H1 (cell line): ENCODE measurements around the gene DSCAM. TPM values are rescaled to one million over a fixed set of nuclear protein-coding genes. Genes with fewer than 3 reads are reported as not detected.

Experiments
- CTCF ChIA-PET: fragments of 300-600 bp; sonication (Branson Sonifier 250); formaldehyde crosslinking; loops from one replicate; lab custom pipeline; 2021; ENCODE audit not compliant: partially characterized antibody; lab: Charles Lee
- POLR2A ChIA-PET: fragments of 300-600 bp; sonication (Branson Sonifier 250); formaldehyde crosslinking; loops from one replicate; lab custom pipeline; 2021; ENCODE audit warnings: inconsistent platforms; ENCODE audit not compliant: partially characterized antibody; lab: Charles Lee
- DNase-seq, 2 experiments: peaks; one replicate each; pipeline versions ENCODE4 v3.0.0 to v3.0.0-alpha.2; 2010 to 2022; ENCODE audit warnings: low spot score in 2 of 2, low read depth in 1 of 2, mixed read lengths in 1 of 2
- FAIRE-seq: peaks from 2 replicates; lab custom pipeline; 2011; peaks lifted over from hg19 to GRCh38; lab: Jason Lieb, UNC
- H2AFZ ChIP-seq: 2 replicates; pipeline ENCODE4 v1.8.1; 2012; ENCODE audit warnings: low read length, inconsistent platforms
- H2AK5ac ChIP-seq: 2 replicates; pipeline ENCODE4 v1.6.1; 2013; ENCODE audit warnings: low read depth, low read length
- H2BK120ac ChIP-seq: replicated peaks from 2 replicates; pipeline ENCODE3; 2013; ENCODE audit warnings: low read depth, low read length, inconsistent platforms
- H2BK12ac ChIP-seq: 2 replicates; pipeline ENCODE4 v1.6.1; 2013; ENCODE audit warnings: low read depth, low read length
- H2BK15ac ChIP-seq: 2 replicates; pipeline ENCODE4 v1.6.1; 2013; ENCODE audit warnings: low read length
- H2BK20ac ChIP-seq: 2 replicates; pipeline ENCODE4 v1.6.1; 2013; ENCODE audit warnings: low read length
- H2BK5ac ChIP-seq: 2 replicates; pipeline ENCODE4 v1.6.1; 2013; ENCODE audit warnings: low read depth, low read length
- H3K14ac ChIP-seq: 2 replicates; pipeline ENCODE4 v1.6.1; 2013; ENCODE audit warnings: inconsistent platforms; ENCODE audit not compliant: insufficient read length
- H3K18ac ChIP-seq: 2 replicates; pipeline ENCODE4 v1.6.1; 2013; ENCODE audit warnings: low read length; ENCODE audit errors: extremely low read depth
- H3K23ac ChIP-seq: 2 replicates; pipeline ENCODE4 v1.6.1; 2013; ENCODE audit warnings: inconsistent platforms; ENCODE audit not compliant: insufficient read length
- H3K23me2 ChIP-seq: 2 replicates; pipeline ENCODE4 v1.6.1; 2013; ENCODE audit warnings: low read depth, low read length
- H3K27ac ChIP-seq: 2 replicates; pipeline ENCODE4 v1.6.1; 2011; ENCODE audit warnings: low read depth, low read length, inconsistent platforms
- H3K27me3 ChIP-seq, 4 experiments: replicated peaks in 1 of 4; 1 replicate in 1 of 4; 2 replicates in 3 of 4; pipeline versions ENCODE4 v1.6.1 to v1.8.1; 2011 to 2013; ENCODE audit warnings: low read length in 3 of 4, mild to moderate bottlenecking in 3 of 4, inconsistent platforms in 2 of 4, mixed read lengths in 2 of 4, moderate library complexity in 1 of 4; ENCODE audit not compliant: control insufficient read depth in 3 of 4, insufficient read depth in 3 of 4; ENCODE audit errors: extremely low read depth in 1 of 4
- H3K36me3 ChIP-seq, 4 experiments: 2 replicates each; pipeline versions ENCODE4 v1.6.1 to v1.8.1; 2011 to 2013; ENCODE audit warnings: mild to moderate bottlenecking in 4 of 4, low read length in 3 of 4, moderate library complexity in 2 of 4, control low read depth in 1 of 4, inconsistent platforms in 1 of 4; ENCODE audit not compliant: insufficient read depth in 4 of 4, control insufficient read depth in 2 of 4
- H3K4ac ChIP-seq: replicated peaks from 2 replicates; pipeline ENCODE3; 2013; ENCODE audit warnings: low read length, low read depth, mixed read lengths, inconsistent platforms; ENCODE audit not compliant: insufficient read length
- H3K4me1 ChIP-seq, 4 experiments: replicated peaks in 1 of 4; 1 replicate in 1 of 4; 2 replicates in 3 of 4; pipeline versions ENCODE4 v1.6.1 to v1.8.1; 2011 to 2013; ENCODE audit warnings: low read length in 3 of 4, inconsistent platforms in 2 of 4, mixed read lengths in 1 of 4; ENCODE audit not compliant: insufficient read depth in 4 of 4, control insufficient read depth in 3 of 4
- H3K4me2 ChIP-seq, 2 experiments: 2 replicates each; pipeline versions ENCODE4 v1.6.1 to v1.8.1; 2011 to 2013; ENCODE audit warnings: low read depth in 2 of 2, low read length in 2 of 2, control low read depth in 1 of 2, inconsistent platforms in 1 of 2, mild to moderate bottlenecking in 1 of 2; ENCODE audit not compliant: insufficient read depth in 1 of 2
- H3K4me3 ChIP-seq, 4 experiments: fragments of 200-600, 300-600 bp in 1 of 4; sonication (generic), shearing (Covaris generic), sonication (Bioruptor Twin) in 1 of 4; 2 replicates each; pipeline versions ENCODE4 v1.5.1 to v1.8.1; 2011 to 2016; ENCODE audit warnings: low read length in 4 of 4, low read depth in 3 of 4, control low read depth in 2 of 4, inconsistent platforms in 2 of 4, mild to moderate bottlenecking in 2 of 4, mixed read lengths in 1 of 4, moderate library complexity in 1 of 4; ENCODE audit not compliant: insufficient read depth in 2 of 4; ENCODE audit errors: extremely low read depth in 1 of 4
- H3K56ac ChIP-seq: replicated peaks from 2 replicates; pipeline ENCODE3; 2013; ENCODE audit warnings: low read depth, mild to moderate bottlenecking, mixed read lengths, low read length, inconsistent platforms; ENCODE audit not compliant: insufficient read length
- H3K79me1 ChIP-seq: 2 replicates; pipeline ENCODE4 v1.6.1; 2013; ENCODE audit warnings: low read depth, low read length, control low read depth
- H3K79me2 ChIP-seq, 2 experiments: 2 replicates each; pipeline versions ENCODE4 v1.6.1 to v1.8.1; 2012 to 2013; ENCODE audit warnings: low read length in 2 of 2, mild to moderate bottlenecking in 2 of 2, inconsistent platforms in 1 of 2; ENCODE audit not compliant: insufficient read depth in 2 of 2, control insufficient read depth in 1 of 2
- H3K9ac ChIP-seq, 4 experiments: replicated peaks in 1 of 4; 1 replicate in 1 of 4; 2 replicates in 3 of 4; pipeline versions ENCODE4 v1.6.1 to v1.8.1; 2011 to 2013; ENCODE audit warnings: low read depth in 3 of 4, low read length in 3 of 4, control low read depth in 2 of 4, mild to moderate bottlenecking in 2 of 4, moderate library complexity in 2 of 4, inconsistent platforms in 1 of 4; ENCODE audit errors: extremely low read depth in 1 of 4
- H3K9me3 ChIP-seq, 2 experiments: 2 replicates each; pipeline versions ENCODE4 v1.6.1 to v1.8.1; 2012 to 2013; ENCODE audit warnings: mild to moderate bottlenecking in 2 of 2, moderate library complexity in 2 of 2, control low read depth in 1 of 2, inconsistent platforms in 1 of 2, low read depth in 1 of 2, low read length in 1 of 2, mixed read lengths in 1 of 2; ENCODE audit not compliant: insufficient read depth in 2 of 2
- H4K20me1 ChIP-seq, 2 experiments: replicated peaks in 1 of 2; 2 replicates each; pipeline versions ENCODE3 to v1.8.1; 2011 to 2013; ENCODE audit warnings: inconsistent platforms in 2 of 2, low read length in 2 of 2, mild to moderate bottlenecking in 1 of 2; ENCODE audit not compliant: insufficient read depth in 2 of 2, control insufficient read depth in 1 of 2
- H4K5ac ChIP-seq: 2 replicates; pipeline ENCODE4 v1.6.1; 2013; ENCODE audit warnings: low read length, low read depth, mixed read lengths, inconsistent platforms; ENCODE audit not compliant: insufficient read length
- H4K8ac ChIP-seq: 2 replicates; pipeline ENCODE4 v1.8.0; 2013; ENCODE audit warnings: mild to moderate bottlenecking, moderate library complexity, low read length, inconsistent platforms; ENCODE audit not compliant: insufficient read depth; ENCODE audit errors: extremely low read depth
- H4K91ac ChIP-seq: replicated peaks from 2 replicates; pipeline ENCODE3; 2013; ENCODE audit warnings: low read length, mixed read lengths, inconsistent platforms; ENCODE audit not compliant: insufficient read length
- ATF2 ChIP-seq: IDR thresholded peaks from 2 replicates; pipeline ENCODE4 v1.6.1; 2012; ENCODE audit warnings: low read length, inconsistent platforms
- CHD1 ChIP-seq: IDR thresholded peaks from 2 replicates; pipeline ENCODE4 v1.6.1; 2012; ENCODE audit warnings: low read depth, low read length, improper control_type of control experiment
- E2F6 ChIP-seq: IDR thresholded peaks from 2 replicates; pipeline ENCODE4 v1.6.1; 2012; ENCODE audit warnings: inconsistent platforms
- KDM5A ChIP-seq: fragments of 200-600 bp; IDR thresholded peaks from 2 replicates; pipeline ENCODE4 v1.7.1; 2012; ENCODE audit warnings: mild to moderate bottlenecking, low read length, inconsistent platforms, mixed read lengths
- POLR2AphosphoS5 ChIP-seq: IDR thresholded peaks from 2 replicates; pipeline ENCODE4 v1.6.1; 2011; ENCODE audit warnings: low read depth, low read length
- POU5F1 ChIP-seq: IDR thresholded peaks from 2 replicates; pipeline ENCODE4 v1.6.1; 2011; ENCODE audit warnings: low read depth, mild to moderate bottlenecking, low read length, moderate library complexity
- RFX5 ChIP-seq: IDR thresholded peaks from 2 replicates; pipeline ENCODE4 v1.6.1; 2011; ENCODE audit warnings: low read depth, low read length, improper control_type of control experiment, borderline replicate concordance
- RXRA ChIP-seq: IDR thresholded peaks from 2 replicates; pipeline ENCODE4 v1.6.1; 2011; ENCODE audit warnings: low read depth, mild to moderate bottlenecking, low read length, moderate library complexity; ENCODE audit not compliant: insufficient read depth
- SP4 ChIP-seq: IDR thresholded peaks from 2 replicates; pipeline ENCODE4 v1.6.1; 2012; ENCODE audit warnings: low read length, inconsistent platforms
- TCF12 ChIP-seq: IDR thresholded peaks from 2 replicates; pipeline ENCODE4 v1.6.1; 2011; ENCODE audit warnings: low read depth, mild to moderate bottlenecking, low read length
- TEAD4 ChIP-seq: IDR thresholded peaks from 2 replicates; pipeline ENCODE4 v1.6.1; 2012; ENCODE audit warnings: low read depth, low read length, inconsistent platforms, mixed read lengths
- USF2 ChIP-seq: IDR thresholded peaks from 2 replicates; pipeline ENCODE4 v1.6.1; 2011; ENCODE audit warnings: low read length, improper control_type of control experiment
- WGBS, 2 experiments: shearing (Covaris generic) in 1 of 2; methylation state at CpG; one replicate each; pipeline versions ENCODE4 v1.1.6 to v1.1.7; 2013 to 2015; ENCODE audit warnings: low lambda C conversion rate in 2 of 2, mixed read lengths in 2 of 2, inconsistent platforms in 1 of 2, low coverage in 1 of 2, missing lambda C conversion rate in 1 of 2; ENCODE audit not compliant: insufficient replicate concordance in 2 of 2, insufficient coverage in 1 of 2, insufficient read length in 1 of 2; ENCODE audit errors: extremely low coverage in 1 of 2, missing lambda C conversion rate in 1 of 2; 5-methylcytosine and 5-hydroxymethylcytosine counted together
- polyA plus RNA-seq, 7 experiments: library from polyadenylated mRNA; depleted of rRNA in 3 of 7; stranded (reverse) in 5 of 7; unstranded in 2 of 7; fragments of >200 nt in 5 of 7; fragments of 200-250 nt in 2 of 7; gene quantifications; 1 replicate in 5 of 7; 2 replicates in 1 of 7; 4 replicates in 1 of 7; pipeline versions ENCODE4 v1.2.1 to v1.2.3, GENCODE V29; 2011 to 2013; ENCODE audit warnings: missing spikeins in 2 of 7, mixed read lengths in 2 of 7
- total RNA-seq: library from RNA; stranded (reverse); fragmentation: NEBNext Ultra II Directional; extraction: Animal tissue kit (Norgen Biotek cat#: 25700); gene quantifications from 2 replicates; pipeline ENCODE4 v1.2.1, GENCODE V29; 2021

Gene DSCAM
- total and polyA plus RNA-seq, 2 of the 8 experiments (the other 6 are each of a cell fraction or from before 2014, with no cell fraction given): 0.02 to 0.15 TPM

DNA sequence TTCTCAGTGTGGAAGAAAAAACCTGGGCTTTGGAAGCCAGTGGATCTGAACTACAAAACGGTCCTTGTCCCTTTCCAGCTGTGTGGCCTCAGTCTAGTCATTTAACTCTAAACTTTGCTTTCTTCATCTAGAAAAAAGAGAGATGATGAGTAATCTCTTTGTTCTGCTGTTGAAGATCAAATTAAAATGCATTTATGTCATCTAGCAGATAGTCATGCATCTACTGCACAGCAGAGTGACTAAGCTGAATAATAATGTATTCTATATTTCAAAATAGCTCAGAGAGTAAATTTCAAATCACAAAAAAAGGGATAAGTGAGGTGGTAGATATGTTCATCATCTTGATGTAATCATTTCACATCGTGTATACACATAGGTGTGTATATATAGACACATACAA, 473.2 kb downstream of the DSCAM start:
- Histone ChIP-seq H4K8ac (no peak overlapping the region), H2AFZ (no peak overlapping the region), H4K91ac (no peak overlapping the region), H2BK15ac (no peak overlapping the region), H3K9ac (no peak overlapping the region), H3K9me3 (no peaks in the 10 kb centered on the region), H3K79me1 (no peaks in the 10 kb centered on the region), H3K4ac (no peak overlapping the region), H3K4me3 (no peak overlapping the region), H3K23me2 (no peaks in the 10 kb centered on the region; the same call in 1 of the 2 replicates), H3K36me3 (no peaks in the 10 kb centered on the region), H2BK12ac (no peak overlapping the region), H2AK5ac (no peak overlapping the region), H3K27ac (no peak overlapping the region), H4K20me1 (no peaks in the 10 kb centered on the region), H3K79me2 (no peaks in the 10 kb centered on the region), H3K56ac (no peak overlapping the region), H3K4me2 (no peak overlapping the region), H2BK5ac (no peak overlapping the region), H4K5ac (no peak overlapping the region), H3K14ac (no peak overlapping the region), H3K18ac (no peak overlapping the region), H2BK20ac (no peak overlapping the region), H3K27me3 (no peaks in the 10 kb centered on the region), H2BK120ac (no peak overlapping the region), H3K4me1 (no peaks in the 10 kb centered on the region), H3K23ac (no peak overlapping the region)
- FAIRE-seq (no peak), DNase-seq (no peak)
- 95% methylated on average over 2 of the region's 2 CpGs; no CpG with 5 or more reads in 1 of the 2 experiments for WGBS, 2 experiments
- POLR2A ChIA-PET: no interaction called here
- CTCF ChIA-PET: no interaction called here
- no peak for TF ChIP-seq TCF12
- TF ChIP-seq CHD1: no peak
- TF ChIP-seq RFX5: no peak
- TF ChIP-seq RXRA: no peak
- TF ChIP-seq POU5F1: no peak
- no peak for TF ChIP-seq ATF2
- no peak for TF ChIP-seq KDM5A
- no peak for TF ChIP-seq E2F6
- TF ChIP-seq TEAD4: no peak
- no peak for TF ChIP-seq POLR2AphosphoS5
- TF ChIP-seq SP4: no peak
- no peak for TF ChIP-seq USF2
